ENCODE measurements around the gene DDX28. TPM values are rescaled to one million over a fixed set of nuclear protein-coding genes. Genes with fewer than 3 reads are reported as not detected.

Gene DDX28
- polyA plus RNA-seq, 2 of the 4 experiments (the other 2 are of a cell fraction), result 14.0 to 14.9 TPM

- TF ChIP-seq KDM1A (IDR thresholded peaks at IDR 0.05; ENCODE audit: low read depth) (no peak), FOSB (CRISPR knock-in tag; IDR thresholded peaks at IDR 0.05) (no peak), CEBPB (IDR thresholded peaks at IDR 0.05) (no peak), FOXS1 (CRISPR knock-in tag; IDR thresholded peaks at IDR 0.05) (no peak), GATA3 (IDR thresholded peaks at IDR 0.05; ENCODE audit: borderline replicate concordance) (no peak), PHF8 (IDR thresholded peaks at IDR 0.05; ENCODE audit: borderline replicate concordance, low read depth) (no peak)
- TF ChIP-seq, protein P1, sequence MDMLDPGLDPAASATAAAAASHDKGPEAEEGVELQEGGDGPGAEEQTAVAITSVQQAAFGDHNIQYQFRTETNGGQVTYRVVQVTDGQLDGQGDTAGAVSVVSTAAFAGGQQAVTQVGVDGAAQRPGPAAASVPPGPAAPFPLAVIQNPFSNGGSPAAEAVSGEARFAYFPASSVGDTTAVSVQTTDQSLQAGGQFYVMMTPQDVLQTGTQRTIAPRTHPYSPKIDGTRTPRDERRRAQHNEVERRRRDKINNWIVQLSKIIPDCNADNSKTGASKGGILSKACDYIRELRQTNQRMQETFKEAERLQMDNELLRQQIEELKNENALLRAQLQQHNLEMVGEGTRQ (IDR thresholded peaks at IDR 0.05), result no peak
Measured at GRCh38 chr16:67987460-67988160, 35.4 kb downstream of the DDX28 start (continued).

GRCh38 chr16:67986949-67987348, 36.1 kb downstream of the DDX28 start:
- H3K9me3 ChIP-seq, result no peaks in the 10 kb centered on the region
- TF ChIP-seq ZC3H11A (IDR thresholded peaks at IDR 0.05) (peak; percentile 86), ELK1 (IDR thresholded peaks at IDR 0.05; ENCODE audit: low read depth, low read length) (no peak)
- 81% methylated on average over 5 of the region's 5 CpGs for WGBS (ENCODE audit: missing lambda C conversion rate)
- no peak overlapping the region for H3K27ac ChIP-seq
- no peak for FAIRE-seq
- no peak overlapping the region for H3K4me3 ChIP-seq
- ChIA-PET CTCF (interaction anchor here (1.1 to 1.2 kb wide), 3 partner anchors 20 to 238 kb away, joined by 3 read pairs; no protein-coding TSS in a partner anchor), POLR2A (interaction anchor here (0.6 kb wide), 1 partner anchor 993 kb away, joined by 3 read pairs; no protein-coding TSS in a partner anchor)
- ATAC-seq, result no peak
- no peak overlapping the region for H3K4me2 ChIP-seq
- no peak for DNase-seq (ENCODE audit: low read depth in 1 of 2, low spot score in 1 of 2)
- peaks cover 7% of the 10 kb centered on the region; the same call in 2 of the 3 replicates for H3K4me1 ChIP-seq

GRCh38 chr16:67982011-67982696, 40.9 kb downstream of the DDX28 start:
- ATAC-seq (no peak), DNase-seq (ENCODE audit: low read depth in 1 of 2, low spot score in 1 of 2) (no peak), FAIRE-seq (no peak)
- no peak overlapping the region for H3K4me2 ChIP-seq
- ChIA-PET POLR2A (no interaction called here), CTCF (interaction anchor here (1.2 to 3.8 kb wide), 5 partner anchors 10 to 40 kb away, joined by 3 to 14 read pairs (median 5); no protein-coding TSS in a partner anchor)
- H3K4me3 ChIP-seq, result no peak overlapping the region
- WGBS (ENCODE audit: missing lambda C conversion rate), result 94% methylated on average over 31 of the region's 49 CpGs
- no peaks in the 10 kb centered on the region for H3K9me3 ChIP-seq
- H3K27ac ChIP-seq, result no peak overlapping the region
- peaks cover 7% of the 10 kb centered on the region; the same call in 2 of the 3 replicates for H3K4me1 ChIP-seq
- TF ChIP-seq FOSB (CRISPR knock-in tag; IDR thresholded peaks at IDR 0.05), result no peak
- no peak for TF ChIP-seq RNF2 (IDR thresholded peaks at IDR 0.05; ENCODE audit: borderline replicate concordance, low read depth)
- no peak for TF ChIP-seq ZNF302 (CRISPR knock-in tag; IDR thresholded peaks at IDR 0.05)
- no peak for TF ChIP-seq BCL3 (IDR thresholded peaks at IDR 0.05)
- no peak for TF ChIP-seq ZFP36 (IDR thresholded peaks at IDR 0.05; ENCODE audit: borderline replicate concordance, partially characterized antibody)
- TF ChIP-seq MAX (IDR thresholded peaks at IDR 0.05), result no peak
- TF ChIP-seq CBX2 (IDR thresholded peaks at IDR 0.05; ENCODE audit: borderline replicate concordance, low read depth), result no peak
- no peak for TF ChIP-seq EHMT2 (IDR thresholded peaks at IDR 0.05; ENCODE audit: low read depth)
- TF ChIP-seq, protein P2, sequence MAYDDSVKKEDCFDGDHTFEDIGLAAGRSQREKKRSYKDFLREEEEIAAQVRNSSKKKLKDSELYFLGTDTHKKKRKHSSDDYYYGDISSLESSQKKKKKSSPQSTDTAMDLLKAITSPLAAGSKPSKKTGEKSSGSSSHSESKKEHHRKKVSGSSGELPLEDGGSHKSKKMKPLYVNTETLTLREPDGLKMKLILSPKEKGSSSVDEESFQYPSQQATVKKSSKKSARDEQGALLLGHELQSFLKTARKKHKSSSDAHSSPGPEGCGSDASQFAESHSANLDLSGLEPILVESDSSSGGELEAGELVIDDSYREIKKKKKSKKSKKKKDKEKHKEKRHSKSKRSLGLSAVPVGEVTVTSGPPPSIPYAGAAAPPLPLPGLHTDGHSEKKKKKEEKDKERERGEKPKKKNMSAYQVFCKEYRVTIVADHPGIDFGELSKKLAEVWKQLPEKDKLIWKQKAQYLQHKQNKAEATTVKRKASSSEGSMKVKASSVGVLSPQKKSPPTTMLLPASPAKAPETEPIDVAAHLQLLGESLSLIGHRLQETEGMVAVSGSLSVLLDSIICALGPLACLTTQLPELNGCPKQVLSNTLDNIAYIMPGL (CRISPR knock-in tag; IDR thresholded peaks at IDR 0.05; ENCODE audit: borderline replicate concordance), result no peak
- no peak for TF ChIP-seq CBX8 (IDR thresholded peaks at IDR 0.05)
- no peak for TF ChIP-seq CEBPB (IDR thresholded peaks at IDR 0.05)
- TF ChIP-seq, protein P3, sequence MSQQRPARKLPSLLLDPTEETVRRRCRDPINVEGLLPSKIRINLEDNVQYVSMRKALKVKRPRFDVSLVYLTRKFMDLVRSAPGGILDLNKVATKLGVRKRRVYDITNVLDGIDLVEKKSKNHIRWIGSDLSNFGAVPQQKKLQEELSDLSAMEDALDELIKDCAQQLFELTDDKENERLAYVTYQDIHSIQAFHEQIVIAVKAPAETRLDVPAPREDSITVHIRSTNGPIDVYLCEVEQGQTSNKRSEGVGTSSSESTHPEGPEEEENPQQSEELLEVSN (IDR thresholded peaks at IDR 0.05; ENCODE audit: borderline replicate concordance, low read depth), result no peak
- TF ChIP-seq HOXB5 (CRISPR knock-in tag; IDR thresholded peaks at IDR 0.05), result no peak
- no peak for TF ChIP-seq ESRRA (IDR thresholded peaks at IDR 0.05; ENCODE audit: borderline replicate concordance, low read length)
- no peak for TF ChIP-seq POLR2A (IDR thresholded peaks at IDR 0.05; ENCODE audit: low read length)
- no peak for TF ChIP-seq JUNB (IDR thresholded peaks at IDR 0.05)
- no peak for TF ChIP-seq KDM1A (IDR thresholded peaks at IDR 0.05; ENCODE audit: low read depth)
- TF ChIP-seq, protein P4, sequence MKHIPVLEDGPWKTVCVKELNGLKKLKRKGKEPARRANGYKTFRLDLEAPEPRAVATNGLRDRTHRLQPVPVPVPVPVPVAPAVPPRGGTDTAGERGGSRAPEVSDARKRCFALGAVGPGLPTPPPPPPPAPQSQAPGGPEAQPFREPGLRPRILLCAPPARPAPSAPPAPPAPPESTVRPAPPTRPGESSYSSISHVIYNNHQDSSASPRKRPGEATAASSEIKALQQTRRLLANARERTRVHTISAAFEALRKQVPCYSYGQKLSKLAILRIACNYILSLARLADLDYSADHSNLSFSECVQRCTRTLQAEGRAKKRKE (CRISPR knock-in tag; IDR thresholded peaks at IDR 0.05; ENCODE audit: low read depth), result no peak
- no peak for TF ChIP-seq GATA3 (IDR thresholded peaks at IDR 0.05; ENCODE audit: borderline replicate concordance)
- no peak for TF ChIP-seq NR3C1 (IDR thresholded peaks at IDR 0.05)
